Measurements from ENCODE around the gene PEPD.
"Not testable (repeated sequence)": the region's sequence is repeated elsewhere in the genome, so short reads cannot be mapped to it uniquely, and the experiment has no call there.

- TF ChIP-seq, protein P1, sequence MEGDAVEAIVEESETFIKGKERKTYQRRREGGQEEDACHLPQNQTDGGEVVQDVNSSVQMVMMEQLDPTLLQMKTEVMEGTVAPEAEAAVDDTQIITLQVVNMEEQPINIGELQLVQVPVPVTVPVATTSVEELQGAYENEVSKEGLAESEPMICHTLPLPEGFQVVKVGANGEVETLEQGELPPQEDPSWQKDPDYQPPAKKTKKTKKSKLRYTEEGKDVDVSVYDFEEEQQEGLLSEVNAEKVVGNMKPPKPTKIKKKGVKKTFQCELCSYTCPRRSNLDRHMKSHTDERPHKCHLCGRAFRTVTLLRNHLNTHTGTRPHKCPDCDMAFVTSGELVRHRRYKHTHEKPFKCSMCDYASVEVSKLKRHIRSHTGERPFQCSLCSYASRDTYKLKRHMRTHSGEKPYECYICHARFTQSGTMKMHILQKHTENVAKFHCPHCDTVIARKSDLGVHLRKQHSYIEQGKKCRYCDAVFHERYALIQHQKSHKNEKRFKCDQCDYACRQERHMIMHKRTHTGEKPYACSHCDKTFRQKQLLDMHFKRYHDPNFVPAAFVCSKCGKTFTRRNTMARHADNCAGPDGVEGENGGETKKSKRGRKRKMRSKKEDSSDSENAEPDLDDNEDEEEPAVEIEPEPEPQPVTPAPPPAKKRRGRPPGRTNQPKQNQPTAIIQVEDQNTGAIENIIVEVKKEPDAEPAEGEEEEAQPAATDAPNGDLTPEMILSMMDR (IDR thresholded peaks at IDR 0.05): not testable (repeated sequence)
- TF ChIP-seq POLR2A (IDR thresholded peaks at IDR 0.05): not testable (repeated sequence)
These were observed 34.1 kb upstream of the PEPD start for GRCh38 chr19:33555726-33556125.
